ENCODE measurements around the gene TRAPPC3L. TPM values are rescaled to one million over a fixed set of nuclear protein-coding genes. Genes with fewer than 3 reads are reported as not detected.

TRAPPC3L gene
- total RNA-seq, 1 donor, result under 0.01 TPM

GRCh38 chr6:116561377-116562018 lies 16.0 kb upstream of the TRAPPC3L start:
- no peaks in the 10 kb centered on the region for H3K27me3 ChIP-seq (ENCODE audit: insufficient read depth, low read length)
- H3K4me3 ChIP-seq (ENCODE audit: insufficient read depth, low read length), result peak overlapping the region; percentile 46
- peak; percentile 81 for DNase-seq (ENCODE audit: insufficient read length, low spot score, missing footprints)
- no peak overlapping the region for H3K27ac ChIP-seq (ENCODE audit: low read depth, low read length)
- H3K36me3 ChIP-seq (ENCODE audit: insufficient read depth, low read length), result no peaks in the 10 kb centered on the region
- no peaks in the 10 kb centered on the region for H4K20me1 ChIP-seq (ENCODE audit: insufficient read depth, low read length)
- peak overlapping the region; percentile 61 for H3K4me2 ChIP-seq (ENCODE audit: insufficient read depth, low read length)
- no peaks in the 10 kb centered on the region for H3K79me2 ChIP-seq (ENCODE audit: insufficient read depth, low read length)
- H3K9me3 ChIP-seq (ENCODE audit: low read depth, low read length), result no peaks in the 10 kb centered on the region
- peak overlapping the region; percentile 77 for H2AFZ ChIP-seq (ENCODE audit: low read length)
- peaks cover 46% of the 10 kb centered on the region for H3K4me1 ChIP-seq (ENCODE audit: insufficient read depth, low read length)
- TF ChIP-seq, protein P1, sequence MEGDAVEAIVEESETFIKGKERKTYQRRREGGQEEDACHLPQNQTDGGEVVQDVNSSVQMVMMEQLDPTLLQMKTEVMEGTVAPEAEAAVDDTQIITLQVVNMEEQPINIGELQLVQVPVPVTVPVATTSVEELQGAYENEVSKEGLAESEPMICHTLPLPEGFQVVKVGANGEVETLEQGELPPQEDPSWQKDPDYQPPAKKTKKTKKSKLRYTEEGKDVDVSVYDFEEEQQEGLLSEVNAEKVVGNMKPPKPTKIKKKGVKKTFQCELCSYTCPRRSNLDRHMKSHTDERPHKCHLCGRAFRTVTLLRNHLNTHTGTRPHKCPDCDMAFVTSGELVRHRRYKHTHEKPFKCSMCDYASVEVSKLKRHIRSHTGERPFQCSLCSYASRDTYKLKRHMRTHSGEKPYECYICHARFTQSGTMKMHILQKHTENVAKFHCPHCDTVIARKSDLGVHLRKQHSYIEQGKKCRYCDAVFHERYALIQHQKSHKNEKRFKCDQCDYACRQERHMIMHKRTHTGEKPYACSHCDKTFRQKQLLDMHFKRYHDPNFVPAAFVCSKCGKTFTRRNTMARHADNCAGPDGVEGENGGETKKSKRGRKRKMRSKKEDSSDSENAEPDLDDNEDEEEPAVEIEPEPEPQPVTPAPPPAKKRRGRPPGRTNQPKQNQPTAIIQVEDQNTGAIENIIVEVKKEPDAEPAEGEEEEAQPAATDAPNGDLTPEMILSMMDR (IDR thresholded peaks at IDR 0.05; ENCODE audit: extremely low read depth, low read depth, low read length), result peak; percentile 95

DNA sequence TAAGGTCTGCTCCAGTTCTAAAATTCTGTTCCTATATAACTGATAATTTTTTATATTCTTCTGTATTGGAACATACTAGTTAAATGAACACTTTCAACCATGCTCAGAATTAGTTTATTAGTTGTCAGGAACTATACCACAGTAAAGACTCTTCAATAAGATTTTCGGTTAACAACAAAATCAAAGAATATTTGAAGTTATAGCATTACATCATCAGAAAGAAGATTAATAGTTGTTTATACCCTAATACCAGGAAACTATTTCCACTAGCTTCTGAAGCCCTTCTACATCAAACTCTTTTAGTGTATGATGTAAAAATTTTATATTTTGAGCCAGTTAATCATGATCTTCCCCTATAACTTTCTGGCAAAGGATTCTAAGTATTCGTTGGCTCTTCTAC lies 14.6 kb upstream of the TRAPPC3L start:
- Histone ChIP-seq H3K27ac (ENCODE audit: low read depth, low read length) (no peak overlapping the region), H3K4me1 (ENCODE audit: insufficient read depth, low read length) (peaks cover 49% of the 10 kb centered on the region), H3K9me3 (ENCODE audit: low read depth, low read length) (no peaks in the 10 kb centered on the region), H4K20me1 (ENCODE audit: insufficient read depth, low read length) (no peaks in the 10 kb centered on the region), H3K79me2 (ENCODE audit: insufficient read depth, low read length) (no peaks in the 10 kb centered on the region), H3K4me3 (ENCODE audit: insufficient read depth, low read length) (no peak overlapping the region), H3K36me3 (ENCODE audit: insufficient read depth, low read length) (no peaks in the 10 kb centered on the region), H3K4me2 (ENCODE audit: insufficient read depth, low read length) (no peak overlapping the region), H3K27me3 (ENCODE audit: insufficient read depth, low read length) (no peaks in the 10 kb centered on the region), H2AFZ (ENCODE audit: low read length) (peak overlapping the region; percentile 50)
- TF ChIP-seq, protein P1 (IDR thresholded peaks at IDR 0.05; ENCODE audit: extremely low read depth, low read depth, low read length), result no peak
- no peak for DNase-seq (ENCODE audit: insufficient read length, low spot score, missing footprints)

GRCh38 chr6:116557893-116558292 lies 12.4 kb upstream of the TRAPPC3L start:
- no peaks in the 10 kb centered on the region for H3K27me3 ChIP-seq (ENCODE audit: insufficient read depth, low read length)
- H4K20me1 ChIP-seq (ENCODE audit: insufficient read depth, low read length), result no peaks in the 10 kb centered on the region
- no peak overlapping the region for H2AFZ ChIP-seq (ENCODE audit: low read length)
- H3K36me3 ChIP-seq (ENCODE audit: insufficient read depth, low read length), result no peaks in the 10 kb centered on the region
- H3K4me1 ChIP-seq (ENCODE audit: insufficient read depth, low read length), result peaks cover 39% of the 10 kb centered on the region
- H3K9me3 ChIP-seq (ENCODE audit: low read depth, low read length), result no peaks in the 10 kb centered on the region
- peak; percentile 60 for DNase-seq (ENCODE audit: insufficient read length, low spot score, missing footprints)
- peak overlapping the region; percentile 35 for H3K4me2 ChIP-seq (ENCODE audit: insufficient read depth, low read length)
- TF ChIP-seq, protein P1 (IDR thresholded peaks at IDR 0.05; ENCODE audit: extremely low read depth, low read depth, low read length), result no peak
- H3K79me2 ChIP-seq (ENCODE audit: insufficient read depth, low read length), result no peaks in the 10 kb centered on the region
- peak overlapping the region; percentile 68 for H3K27ac ChIP-seq (ENCODE audit: low read depth, low read length)
- no peak overlapping the region for H3K4me3 ChIP-seq (ENCODE audit: insufficient read depth, low read length)

DNA sequence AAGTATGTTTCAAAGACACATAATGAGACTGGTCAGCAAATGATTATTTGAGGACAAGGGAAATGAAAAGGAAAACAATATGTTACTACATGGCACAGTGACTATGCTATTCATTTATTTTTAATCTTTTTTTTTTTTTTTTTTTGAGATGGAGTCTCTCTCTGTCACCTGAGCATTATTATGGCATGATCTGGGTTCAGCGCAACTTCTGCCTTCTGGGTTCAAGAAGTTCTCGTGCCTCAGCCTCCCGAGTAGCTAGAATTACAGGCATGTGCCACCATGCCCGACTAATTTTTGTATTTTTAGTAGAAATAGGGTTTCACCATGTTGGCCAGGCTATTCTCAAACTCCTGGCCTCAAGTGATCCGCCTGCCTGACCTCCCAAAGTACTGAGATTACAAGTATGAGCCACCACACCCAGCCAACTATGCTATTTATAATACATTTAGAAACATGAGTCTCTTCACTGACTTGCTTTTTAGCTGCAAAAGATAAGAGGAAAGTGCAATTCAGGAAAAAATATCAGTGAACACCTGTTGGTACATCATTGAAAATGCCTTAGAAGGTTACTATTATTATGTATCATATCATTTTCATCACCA lies 11.4 kb upstream of the TRAPPC3L start:
- Histone ChIP-seq H3K4me2 (ENCODE audit: insufficient read depth, low read length) (no peak overlapping the region), H3K4me3 (ENCODE audit: insufficient read depth, low read length) (no peak overlapping the region)

More for the DNA sequence above, 11.4 kb upstream of the TRAPPC3L start:
- Histone ChIP-seq H3K9me3 (ENCODE audit: low read depth, low read length) (no peaks in the 10 kb centered on the region), H3K36me3 (ENCODE audit: insufficient read depth, low read length) (no peaks in the 10 kb centered on the region), H3K27me3 (ENCODE audit: insufficient read depth, low read length) (no peaks in the 10 kb centered on the region), H2AFZ (ENCODE audit: low read length) (peak overlapping the region; percentile 5), H3K79me2 (ENCODE audit: insufficient read depth, low read length) (no peaks in the 10 kb centered on the region), H3K27ac (ENCODE audit: low read depth, low read length) (peak overlapping the region; percentile 68), H4K20me1 (ENCODE audit: insufficient read depth, low read length) (no peaks in the 10 kb centered on the region), H3K4me1 (ENCODE audit: insufficient read depth, low read length) (peaks cover 39% of the 10 kb centered on the region)
- no peak for DNase-seq (ENCODE audit: insufficient read length, low spot score, missing footprints)
- TF ChIP-seq, protein P1 (IDR thresholded peaks at IDR 0.05; ENCODE audit: extremely low read depth, low read depth, low read length), result no peak
